Lower leg skin (tissue), 3 donors: ENCODE measurements around the gene ERC2.

Experiments used
- POLR2A ChIP-seq, 2 donors: fragments of 450-650 bp; IDR thresholded peaks; one replicate each; pipeline ENCODE4 v1.6.1; 2016 to 2017; ENCODE audit warnings: antibody characterized with exemption in 2 of 2, mild to moderate bottlenecking in 1 of 2, moderate library complexity in 1 of 2
- TF ChIP-seq, protein P1 (sequence below), 3 donors: fragments of 450-650 bp; IDR thresholded peaks; one replicate each; pipeline ENCODE4 v1.5.1; 2016; ENCODE audit warnings: antibody characterized with exemption in 3 of 3, mild to moderate bottlenecking in 3 of 3, moderate library complexity in 2 of 3

DNA sequence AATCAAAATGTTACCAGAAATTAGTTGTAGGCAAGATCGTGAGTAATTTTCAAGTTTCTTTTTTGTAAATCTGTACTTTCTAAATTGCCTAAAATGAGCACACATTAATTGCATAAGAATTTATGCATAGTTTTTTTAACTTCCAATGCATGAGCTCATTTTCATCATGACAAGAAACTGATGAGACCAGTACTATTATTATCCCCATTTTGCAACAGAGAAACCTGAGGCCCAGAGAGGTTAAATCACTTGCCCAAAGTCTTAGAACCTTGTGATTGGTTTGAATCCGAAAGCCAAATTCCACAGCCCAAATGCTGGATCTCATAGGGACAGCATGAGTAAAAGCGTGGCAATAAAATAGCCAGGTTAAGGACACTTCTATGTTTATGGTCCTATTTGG is 274.7 kb downstream of the ERC2 start:
- TF ChIP-seq, protein P1, sequence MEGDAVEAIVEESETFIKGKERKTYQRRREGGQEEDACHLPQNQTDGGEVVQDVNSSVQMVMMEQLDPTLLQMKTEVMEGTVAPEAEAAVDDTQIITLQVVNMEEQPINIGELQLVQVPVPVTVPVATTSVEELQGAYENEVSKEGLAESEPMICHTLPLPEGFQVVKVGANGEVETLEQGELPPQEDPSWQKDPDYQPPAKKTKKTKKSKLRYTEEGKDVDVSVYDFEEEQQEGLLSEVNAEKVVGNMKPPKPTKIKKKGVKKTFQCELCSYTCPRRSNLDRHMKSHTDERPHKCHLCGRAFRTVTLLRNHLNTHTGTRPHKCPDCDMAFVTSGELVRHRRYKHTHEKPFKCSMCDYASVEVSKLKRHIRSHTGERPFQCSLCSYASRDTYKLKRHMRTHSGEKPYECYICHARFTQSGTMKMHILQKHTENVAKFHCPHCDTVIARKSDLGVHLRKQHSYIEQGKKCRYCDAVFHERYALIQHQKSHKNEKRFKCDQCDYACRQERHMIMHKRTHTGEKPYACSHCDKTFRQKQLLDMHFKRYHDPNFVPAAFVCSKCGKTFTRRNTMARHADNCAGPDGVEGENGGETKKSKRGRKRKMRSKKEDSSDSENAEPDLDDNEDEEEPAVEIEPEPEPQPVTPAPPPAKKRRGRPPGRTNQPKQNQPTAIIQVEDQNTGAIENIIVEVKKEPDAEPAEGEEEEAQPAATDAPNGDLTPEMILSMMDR (IDR thresholded peaks at IDR 0.05) = no peak
- TF ChIP-seq POLR2A (IDR thresholded peaks at IDR 0.05) = no peak
